GM19193 (cell line): ENCODE data around the gene NBAS.

ENCODE experiments used
- POLR2A ChIP-seq: IDR thresholded peaks from 4 replicates; pipeline ENCODE4 v1.6.1; 2011; ENCODE audit not compliant: insufficient read depth, insufficient read length; ENCODE audit errors: extremely low read depth

Gene NBAS

GRCh38 chr2:15278296-15278695 is 282.8 kb downstream of the NBAS start:
- no peak for TF ChIP-seq POLR2A

GRCh38 chr2:15275346-15275745 is 285.8 kb downstream of the NBAS start:
- no peak for TF ChIP-seq POLR2A

DNA sequence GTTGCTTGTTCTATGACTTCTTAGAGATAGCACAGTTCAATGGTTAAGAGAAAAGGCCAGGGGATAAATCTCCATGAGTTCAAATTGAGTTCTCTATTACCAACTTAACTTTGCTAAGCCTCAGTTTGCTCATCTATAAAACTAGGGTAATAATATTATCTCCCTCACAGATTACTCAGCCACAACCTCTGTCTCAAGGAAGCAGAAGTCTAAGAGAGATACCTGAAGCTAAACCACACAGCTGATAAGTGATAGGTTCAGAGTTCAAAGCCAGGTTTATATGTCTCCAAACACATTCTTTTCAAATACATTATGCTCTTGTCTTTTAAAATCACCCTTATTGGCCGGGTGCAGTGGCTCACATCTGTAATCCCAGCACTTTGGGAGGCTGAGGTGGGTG is 287.7 kb downstream of the NBAS start:
- TF ChIP-seq POLR2A, result no peak

- no peak for TF ChIP-seq POLR2A
Observed at GRCh38 chr2:15272942-15273341, 288.2 kb downstream of the NBAS start.

DNA sequence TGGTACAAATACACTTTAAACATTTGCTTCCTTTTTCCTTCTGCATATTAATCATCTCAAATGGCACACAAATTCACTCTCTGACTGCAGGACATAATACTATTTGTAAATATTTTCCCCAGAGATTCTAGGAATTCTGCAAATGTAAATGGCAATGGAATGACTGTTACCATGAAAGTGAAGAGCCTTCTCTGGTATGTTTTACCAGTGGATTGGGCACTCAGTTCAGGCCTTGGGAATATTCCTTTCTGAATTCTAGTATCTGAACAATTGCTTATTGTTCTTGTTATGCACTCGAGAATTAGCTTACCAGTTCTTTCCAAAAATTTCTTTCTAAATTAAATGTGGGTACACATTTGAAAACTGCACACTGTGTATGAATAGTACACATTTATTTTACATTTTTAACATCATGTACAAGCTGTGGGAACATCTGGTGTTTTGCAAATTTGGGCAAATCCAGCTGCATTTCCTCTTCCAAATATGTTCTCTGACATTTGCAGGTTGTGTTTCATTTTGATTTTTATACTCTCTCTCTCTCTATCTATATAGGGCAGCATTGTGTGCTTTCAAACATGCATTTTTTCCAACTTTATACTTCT is 289.1 kb downstream of the NBAS start:
- TF ChIP-seq POLR2A, result no peak

DNA sequence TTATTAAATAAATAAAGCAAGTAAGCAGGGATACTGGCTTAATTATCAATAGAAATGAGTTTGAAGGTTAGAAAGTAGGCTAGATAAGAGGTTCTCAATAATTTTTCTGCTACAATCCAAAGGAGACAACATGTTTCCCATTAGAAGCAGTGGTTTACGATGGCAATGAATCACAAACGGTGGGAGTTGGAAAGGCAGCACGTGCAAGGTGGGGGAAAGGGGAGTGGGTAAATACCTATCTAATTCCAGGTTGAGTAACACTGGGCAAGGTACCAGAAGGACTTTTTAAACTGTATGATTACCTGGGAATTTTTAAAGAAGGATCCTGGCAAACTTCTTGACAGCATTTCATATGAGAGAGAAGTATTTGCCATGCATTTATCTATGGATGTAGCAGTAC is 289.9 kb downstream of the NBAS start:
- TF ChIP-seq POLR2A, result no peak

GRCh38 chr2:15269043-15269442 is 292.1 kb downstream of the NBAS start:
- TF ChIP-seq POLR2A, result no peak

- no peak for TF ChIP-seq POLR2A
Observed at GRCh38 chr2:15265889-15266288, 295.2 kb downstream of the NBAS start.

GRCh38 chr2:15263976-15264685 is 297.0 kb downstream of the NBAS start:
- TF ChIP-seq POLR2A, result no peak

GRCh38 chr2:15262792-15263191 is 298.3 kb downstream of the NBAS start:
- no peak for TF ChIP-seq POLR2A

DNA sequence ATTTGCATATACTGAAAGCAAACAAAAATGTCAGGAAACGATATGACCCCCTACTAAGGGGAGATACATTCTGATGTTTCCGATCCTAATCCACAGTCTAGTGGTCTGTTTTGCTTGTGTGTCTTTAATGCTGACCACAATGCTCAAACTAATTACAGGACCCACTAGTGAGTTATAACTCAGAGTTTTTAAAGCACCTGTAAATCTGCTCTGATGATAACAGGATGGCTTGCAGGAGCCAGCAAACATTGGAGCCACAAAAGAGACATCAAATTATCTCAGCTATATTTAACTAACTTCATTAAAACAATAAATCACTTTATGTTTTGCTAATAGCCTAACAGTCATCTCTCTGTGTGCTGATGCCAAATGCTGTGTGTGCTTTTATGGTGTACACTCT is 300.3 kb downstream of the NBAS start:
- TF ChIP-seq POLR2A, result no peak

DNA sequence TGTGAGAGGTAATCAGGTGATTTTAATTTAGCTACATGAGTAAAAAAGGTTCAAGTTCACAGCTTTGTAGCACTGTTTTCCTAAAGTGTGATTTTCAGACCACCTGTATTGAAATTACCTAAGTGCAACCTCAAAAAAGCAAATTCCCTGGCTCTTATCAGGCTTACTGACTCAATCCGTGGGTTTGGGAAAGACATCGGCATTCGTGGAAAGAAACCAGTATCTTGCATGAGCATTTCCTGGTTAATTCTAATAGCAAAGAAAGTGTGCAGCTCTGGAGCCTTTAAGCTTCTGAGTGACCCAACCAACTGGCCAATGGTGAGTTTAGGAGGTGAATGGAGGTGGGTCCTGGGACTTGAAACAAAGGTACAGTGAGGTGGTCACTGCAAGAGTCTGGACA is 300.9 kb downstream of the NBAS start:
- TF ChIP-seq POLR2A, result no peak

GRCh38 chr2:15259356-15259756 is 301.8 kb downstream of the NBAS start:
- TF ChIP-seq POLR2A, result no peak

- TF ChIP-seq POLR2A, result no peak
Observed at GRCh38 chr2:15253835-15254286, 307.3 kb downstream of the NBAS start.

DNA sequence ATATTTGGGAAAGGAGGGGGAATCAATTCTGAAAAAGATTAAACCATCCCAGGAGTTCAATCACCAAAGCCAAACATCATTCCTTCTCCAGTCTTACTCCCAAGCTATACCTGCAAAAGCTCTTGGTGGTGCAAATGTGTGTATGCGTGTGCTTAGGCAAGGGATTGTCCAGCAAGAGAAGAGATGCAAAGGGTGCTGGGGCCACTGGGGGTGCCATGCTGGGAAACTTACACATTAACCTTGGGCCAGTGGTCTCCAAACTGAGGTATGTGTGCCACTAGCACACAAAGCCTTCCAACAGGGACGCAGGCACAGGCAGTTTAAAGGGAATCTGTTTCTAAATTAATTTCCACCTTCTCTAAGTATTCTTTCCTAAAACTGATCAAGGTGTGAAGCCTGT is 307.9 kb downstream of the NBAS start:
- no peak for TF ChIP-seq POLR2A

- no peak for TF ChIP-seq POLR2A
Observed at GRCh38 chr2:15251753-15252152, 309.4 kb downstream of the NBAS start.
